NCI-H2107 (cell line): ENCODE measurements around the gene SAMD4A.
"Not testable (repeated sequence)": the region's sequence is repeated elsewhere in the genome, so short reads cannot be mapped to it uniquely, and the experiment has no call there.

Source experiments
- DNase-seq: peaks from one replicate; lab custom pipeline; 2025; lab: John Stamatoyannopoulos, UW

Gene SAMD4A

DNA sequence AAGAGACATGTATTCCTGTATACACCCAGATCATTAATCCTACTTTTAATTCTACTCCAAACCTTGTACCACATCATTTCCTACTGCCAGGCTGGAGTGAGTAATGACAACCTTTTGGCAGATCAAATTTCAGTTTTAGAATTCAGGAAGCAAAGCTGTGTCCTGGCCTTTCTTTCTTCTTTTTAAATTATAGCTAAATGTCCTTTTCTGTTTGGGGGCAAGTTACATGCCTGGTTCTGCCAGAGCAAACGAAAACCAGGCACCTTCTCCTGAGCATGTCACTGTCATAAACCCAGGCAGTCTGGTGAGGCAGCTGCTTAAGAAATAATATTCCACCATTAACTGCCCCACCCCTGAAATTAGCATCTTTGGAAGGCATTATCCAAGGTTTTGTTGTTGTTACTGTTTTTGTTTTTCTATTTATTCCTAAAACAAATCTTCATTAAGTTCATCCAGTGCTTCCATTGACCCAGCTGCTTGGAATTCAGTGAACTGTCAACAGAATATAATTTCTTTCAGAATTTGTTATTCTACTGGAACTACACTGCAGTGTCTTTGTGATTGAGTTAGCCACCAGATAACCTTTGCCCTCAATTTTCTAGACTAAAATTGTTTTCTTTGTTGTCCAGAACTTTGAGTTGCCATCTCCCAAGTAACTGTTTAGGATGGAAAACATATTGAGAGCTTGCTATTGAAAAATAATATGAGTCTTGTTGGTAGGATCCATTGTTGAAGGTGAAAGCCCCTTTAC lies 33.2 kb downstream of the SAMD4A start:
- no peak for DNase-seq

DNA sequence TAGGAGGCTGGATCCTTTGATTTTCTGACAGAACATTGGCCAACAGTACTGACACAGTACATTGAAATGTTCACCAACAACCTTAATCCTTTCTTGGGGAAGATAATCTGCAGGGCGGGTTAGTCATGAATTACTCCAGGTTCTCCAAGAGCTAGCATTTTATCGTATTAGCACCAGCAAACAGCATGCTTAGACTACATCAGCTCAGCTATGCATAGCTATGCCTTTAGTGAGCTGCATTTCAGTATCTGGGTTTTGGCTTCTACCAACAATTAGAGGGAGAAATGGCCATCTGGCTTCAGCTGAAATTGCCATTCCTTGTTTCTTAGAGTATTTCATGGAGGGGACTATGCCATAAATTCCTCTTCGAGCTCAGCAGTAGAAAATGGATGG lies 33.8 kb downstream of the SAMD4A start:
- no peak for DNase-seq

DNA sequence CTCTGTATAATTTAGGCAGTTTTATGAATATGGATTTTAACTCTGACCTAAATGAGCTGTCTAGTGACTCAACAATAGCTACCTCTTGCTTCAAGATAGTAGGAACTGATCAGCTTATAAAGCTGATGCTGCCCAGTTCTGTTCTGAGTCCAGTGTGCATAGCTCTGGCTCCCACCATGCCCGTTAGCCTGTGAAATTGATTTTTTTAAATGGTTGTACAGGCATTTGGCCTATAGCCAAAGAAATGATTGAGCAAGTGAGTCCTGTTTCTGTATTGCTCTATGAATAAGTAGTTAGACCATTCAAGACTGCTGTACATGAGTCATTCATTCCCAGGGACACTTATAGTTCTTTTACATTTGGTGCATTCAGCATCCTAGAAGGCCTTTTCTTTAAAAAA lies 36.4 kb downstream of the SAMD4A start:
- DNase-seq, result no peak

DNA sequence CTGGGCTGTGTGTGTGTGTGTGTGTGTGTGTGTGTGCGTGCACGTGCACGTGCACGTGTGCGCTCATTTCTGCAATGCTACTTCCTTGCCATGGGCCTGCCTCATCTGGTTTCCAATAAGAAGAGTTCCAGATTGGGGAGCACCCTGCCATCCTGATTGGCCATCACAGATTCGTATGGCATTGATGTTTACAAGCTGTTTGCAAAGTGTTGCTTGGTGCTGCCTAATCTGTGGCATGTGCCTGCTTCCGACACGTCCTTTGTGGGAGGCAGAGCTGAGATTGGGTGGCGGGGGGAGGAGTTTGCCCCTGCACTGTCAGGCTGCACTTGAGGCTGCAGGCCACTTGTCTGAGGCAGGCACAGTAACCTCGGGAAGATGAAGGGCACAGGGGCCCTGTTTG lies 39.2 kb downstream of the SAMD4A start:
- no peak for DNase-seq

DNA sequence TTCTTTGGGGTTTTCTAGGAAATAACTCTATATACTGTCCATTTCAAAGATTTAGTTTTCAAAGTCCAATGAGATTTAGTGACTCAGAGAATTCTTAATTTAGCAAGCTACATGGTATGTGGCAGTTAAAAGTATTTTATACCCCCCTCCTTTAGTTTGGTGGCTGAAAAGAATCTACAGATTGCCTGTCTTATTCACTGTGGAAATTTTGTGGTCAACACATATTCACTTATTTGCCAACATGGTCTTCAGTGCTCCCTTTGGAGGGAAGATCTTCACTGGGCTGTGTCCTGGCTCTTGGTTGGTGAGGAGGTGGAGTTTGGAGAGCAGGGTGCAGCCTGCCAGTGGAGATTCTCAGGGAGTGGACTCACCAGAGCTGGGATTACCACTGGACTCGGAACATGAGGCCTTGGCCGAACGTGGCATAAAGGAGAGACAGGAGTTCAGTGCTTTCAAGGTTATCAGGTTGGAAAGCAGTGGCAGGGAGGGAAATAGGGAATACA lies 39.8 kb downstream of the SAMD4A start:
- DNase-seq, result no peak

DNA sequence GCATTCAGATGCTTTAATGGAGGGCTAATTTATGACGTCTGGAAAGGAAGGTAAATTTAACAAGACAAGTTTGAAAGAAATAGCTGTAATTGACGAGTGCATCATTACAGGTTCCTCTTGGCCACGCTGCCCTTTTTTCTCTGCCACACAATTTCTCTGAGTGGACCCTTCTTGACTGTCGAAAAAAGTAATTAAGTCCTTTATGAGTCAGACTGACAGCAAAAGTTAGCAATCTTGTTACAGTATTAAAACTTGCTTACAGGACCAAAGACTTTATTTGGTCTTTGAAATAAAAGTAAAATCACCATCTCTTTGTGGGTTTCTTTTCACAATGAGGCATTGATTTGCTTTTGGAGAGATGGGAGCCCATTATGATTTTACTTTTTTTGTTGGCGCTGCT lies 42.6 kb downstream of the SAMD4A start:
- no peak for DNase-seq

DNA sequence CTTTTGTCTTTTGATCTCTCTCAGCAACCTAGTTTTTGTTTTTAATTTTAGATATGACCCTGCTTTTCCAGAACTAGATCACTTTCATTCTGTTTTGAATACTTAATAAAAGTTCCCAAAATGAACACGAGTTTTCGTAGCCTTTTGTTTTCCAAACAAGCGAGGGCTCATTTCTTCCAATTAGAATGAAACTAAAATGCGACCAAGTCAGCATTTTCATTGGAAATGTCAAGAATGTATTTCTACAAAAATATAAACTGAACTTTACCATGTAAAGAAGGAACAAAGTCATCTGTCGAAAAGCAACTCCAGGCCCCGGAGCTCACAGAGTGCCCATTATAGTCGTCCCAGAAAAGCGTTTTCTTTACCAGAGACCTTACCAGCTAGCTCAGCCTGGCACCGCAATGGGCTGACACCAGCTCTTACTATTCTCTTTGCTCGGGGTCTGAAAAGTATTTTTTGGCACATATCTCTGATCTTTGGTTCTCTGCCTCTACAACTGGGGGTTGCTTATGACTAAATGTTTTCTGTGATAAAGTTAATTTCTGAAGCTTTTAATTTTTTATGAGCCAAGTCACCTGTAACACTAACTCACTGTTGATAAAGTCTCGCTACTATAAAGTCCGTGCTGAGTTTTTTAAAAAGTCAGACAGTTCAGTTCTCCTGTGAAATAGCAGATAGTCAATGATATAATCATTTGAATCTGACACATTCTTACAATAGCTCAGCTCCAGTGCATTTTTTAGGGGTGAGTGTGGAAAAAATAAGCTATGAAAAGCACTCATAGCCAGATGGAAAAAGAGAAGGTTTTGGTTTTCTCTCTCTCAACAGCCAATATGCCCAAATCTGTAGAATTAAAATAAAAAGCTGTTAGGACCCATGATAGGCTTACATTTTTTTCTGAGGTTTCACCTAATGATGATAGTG lies 43.4 kb downstream of the SAMD4A start:
- DNase-seq, result no peak

DNA sequence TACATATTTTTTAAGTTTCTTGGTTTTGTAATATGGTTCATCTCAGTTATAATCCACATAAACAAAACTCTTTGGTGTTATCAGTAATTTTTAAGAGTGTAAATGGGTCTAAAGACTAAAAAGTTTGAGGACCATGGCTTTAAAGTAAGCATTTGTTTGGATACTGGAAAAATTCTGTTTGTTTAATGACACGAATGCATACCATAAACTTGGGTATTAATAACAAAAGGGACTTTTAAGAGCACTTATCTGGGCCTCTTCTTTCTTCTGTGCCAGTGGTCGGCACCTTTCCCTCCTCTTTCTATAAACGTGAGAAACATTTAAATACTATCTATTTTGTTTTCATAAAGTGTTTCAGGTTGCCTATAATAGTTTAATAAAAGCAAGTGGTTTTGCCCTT lies 47.4 kb downstream of the SAMD4A start:
- no peak for DNase-seq

DNA sequence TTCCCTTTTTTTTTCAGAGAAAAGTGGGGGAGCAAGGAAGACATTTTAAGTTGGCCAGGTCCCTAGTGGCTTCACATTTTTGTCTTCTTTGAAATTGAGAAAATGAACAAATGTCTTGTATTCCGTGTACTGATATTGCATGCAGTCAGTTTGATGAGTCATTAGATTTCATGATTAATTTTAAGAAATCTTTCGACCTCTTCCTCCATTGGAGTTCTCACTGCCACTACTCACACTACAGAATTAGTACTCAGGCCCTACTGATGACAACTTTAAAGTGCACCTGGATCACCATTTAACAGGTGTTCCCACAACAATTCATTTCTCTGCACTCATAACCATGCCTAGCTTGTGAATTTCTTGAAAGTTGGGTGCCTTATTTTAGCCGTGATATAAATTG lies 50.5 kb downstream of the SAMD4A start:
- no peak for DNase-seq

DNA sequence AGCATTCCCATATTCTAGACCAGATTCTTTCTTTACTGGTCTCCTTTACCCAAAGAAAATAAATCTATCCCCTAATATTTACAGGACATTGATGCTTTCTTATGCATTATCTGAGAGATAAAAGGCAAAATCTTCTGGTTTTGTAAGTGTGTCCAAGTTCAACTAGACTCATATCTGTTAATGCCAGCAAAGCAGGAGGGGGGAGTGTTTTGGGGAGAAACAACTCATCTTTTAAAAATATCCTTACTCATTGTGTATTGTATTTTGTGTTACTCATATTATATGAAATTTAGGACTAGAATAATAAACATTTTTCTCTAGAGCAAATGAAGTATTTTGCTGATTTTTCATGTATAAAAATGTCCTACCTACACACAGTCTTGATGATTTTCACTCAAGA lies 54.8 kb downstream of the SAMD4A start:
- DNase-seq, result no peak

DNA sequence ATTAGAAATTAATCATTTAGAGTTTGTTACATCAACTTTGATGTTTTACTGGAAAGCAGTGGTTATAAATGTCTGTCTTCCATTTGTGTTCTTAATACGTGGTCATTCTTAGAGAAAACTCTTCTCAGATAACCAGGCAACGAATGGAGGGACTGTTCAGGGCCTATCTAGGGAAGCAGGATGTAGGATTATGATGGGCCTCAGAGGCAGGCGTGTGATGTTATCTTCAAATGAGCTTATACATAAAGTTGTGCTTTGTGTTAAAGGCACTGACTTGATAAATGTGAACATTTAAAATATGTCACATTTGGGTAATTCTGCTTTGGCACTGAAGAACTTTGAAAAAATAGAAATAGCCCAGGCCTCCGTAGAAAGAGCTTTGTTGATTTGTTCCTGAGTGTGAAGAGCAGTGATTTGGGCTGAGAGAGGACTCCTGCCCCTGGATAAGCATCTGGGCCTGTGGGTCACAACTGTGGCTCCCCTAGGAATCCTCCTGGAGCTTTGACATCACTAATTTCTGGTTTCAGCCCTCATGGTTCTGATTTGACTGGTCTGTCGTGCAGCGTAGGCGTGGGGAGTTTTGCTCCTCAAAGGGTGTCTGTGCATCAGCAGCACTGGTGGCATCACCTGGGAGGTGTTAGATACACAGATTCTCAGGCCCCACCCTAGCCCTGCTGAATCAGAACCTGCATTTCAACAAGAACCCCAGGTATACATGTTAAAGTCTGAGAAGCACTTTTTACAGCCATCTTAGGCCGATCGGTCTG lies 55.4 kb downstream of the SAMD4A start:
- DNase-seq, result no peak

DNA sequence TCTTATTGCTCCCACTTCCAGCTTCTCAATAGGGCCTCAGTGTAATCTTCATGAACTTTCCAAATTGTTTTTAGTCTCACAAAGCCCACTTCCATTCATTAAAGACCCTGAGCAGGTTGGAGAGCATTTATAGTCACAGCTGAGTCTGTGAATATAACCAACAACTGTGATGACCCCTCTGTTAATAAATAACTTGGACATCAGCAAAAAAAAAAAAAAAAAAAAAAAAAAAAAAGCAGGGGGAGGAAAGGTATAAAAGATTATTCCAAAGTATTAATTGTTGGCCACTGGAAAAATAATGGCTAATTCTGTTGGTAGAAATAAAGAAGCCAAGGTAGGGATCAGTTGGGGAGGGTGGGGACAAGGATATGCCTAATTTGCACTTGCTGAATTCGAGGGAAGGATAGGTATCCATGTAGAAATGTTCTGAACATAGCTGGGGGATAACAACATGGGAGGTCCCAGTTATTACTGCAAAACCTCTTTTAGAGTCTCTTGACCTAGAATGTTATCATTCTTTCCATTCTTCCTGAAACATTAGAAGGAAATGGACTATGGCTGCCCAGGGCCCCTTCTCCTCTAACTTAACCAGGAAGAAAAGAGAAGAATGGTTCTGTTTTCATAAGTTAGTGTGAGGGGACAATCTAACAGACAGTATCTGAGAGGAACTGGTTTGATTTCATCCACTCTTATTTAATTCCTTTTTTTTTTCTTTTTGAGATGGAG lies 56.5 kb downstream of the SAMD4A start:
- DNase-seq, result no peak

DNA sequence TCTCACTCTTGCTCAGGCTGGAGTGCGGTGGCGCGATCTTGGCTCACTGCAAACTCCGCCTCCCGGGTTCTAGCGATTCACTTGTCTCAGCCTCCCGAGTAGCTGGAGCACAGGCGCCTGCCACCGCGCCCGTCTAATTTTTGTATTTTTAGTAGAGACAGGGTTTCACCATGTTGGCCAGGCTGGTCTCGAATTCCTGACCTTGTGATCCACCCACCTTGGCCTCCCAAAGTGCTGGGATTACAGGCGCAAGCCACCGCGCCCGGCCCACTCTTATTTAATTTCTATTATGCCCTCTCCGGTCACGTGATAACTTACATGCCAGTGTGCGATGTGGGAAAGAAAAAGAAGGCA lies 57.1 kb downstream of the SAMD4A start:
- not testable (repeated sequence) for DNase-seq

DNA sequence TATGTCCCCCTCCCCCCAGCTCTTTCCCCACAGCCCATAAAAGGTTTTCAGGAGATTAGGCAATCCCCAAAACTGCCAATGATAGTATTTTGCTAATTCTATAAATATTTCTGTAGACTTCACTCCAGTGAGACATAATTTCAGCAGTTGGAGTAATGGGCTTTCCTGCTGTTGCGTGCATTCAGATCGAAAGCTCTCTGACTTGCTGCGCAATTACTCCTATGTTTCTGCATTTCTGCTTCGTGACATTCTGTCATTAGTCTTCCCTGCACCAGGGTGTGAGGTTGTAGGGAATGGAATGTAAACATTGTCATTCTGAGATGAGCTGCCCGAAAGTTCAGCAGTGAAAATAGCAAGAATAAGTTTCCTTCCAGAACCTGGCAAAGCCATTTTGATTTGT lies 58.2 kb downstream of the SAMD4A start:
- no peak for DNase-seq

DNA sequence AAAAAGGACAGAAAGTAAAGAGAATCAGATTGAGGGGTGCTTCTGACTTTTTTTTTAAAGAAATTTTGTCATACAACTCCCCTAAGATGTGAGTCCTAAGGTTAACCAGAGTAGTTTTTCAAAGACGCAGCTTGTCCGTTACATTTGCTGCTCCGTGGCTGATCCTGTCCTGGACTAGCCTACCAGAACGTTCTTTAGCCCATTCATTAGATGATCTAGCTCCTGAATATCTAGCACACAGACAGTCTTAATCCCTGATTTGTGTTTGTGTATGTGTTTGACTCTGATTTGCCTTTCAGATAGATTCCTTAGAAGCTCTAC lies 60.3 kb downstream of the SAMD4A start:
- DNase-seq, result no peak

DNA sequence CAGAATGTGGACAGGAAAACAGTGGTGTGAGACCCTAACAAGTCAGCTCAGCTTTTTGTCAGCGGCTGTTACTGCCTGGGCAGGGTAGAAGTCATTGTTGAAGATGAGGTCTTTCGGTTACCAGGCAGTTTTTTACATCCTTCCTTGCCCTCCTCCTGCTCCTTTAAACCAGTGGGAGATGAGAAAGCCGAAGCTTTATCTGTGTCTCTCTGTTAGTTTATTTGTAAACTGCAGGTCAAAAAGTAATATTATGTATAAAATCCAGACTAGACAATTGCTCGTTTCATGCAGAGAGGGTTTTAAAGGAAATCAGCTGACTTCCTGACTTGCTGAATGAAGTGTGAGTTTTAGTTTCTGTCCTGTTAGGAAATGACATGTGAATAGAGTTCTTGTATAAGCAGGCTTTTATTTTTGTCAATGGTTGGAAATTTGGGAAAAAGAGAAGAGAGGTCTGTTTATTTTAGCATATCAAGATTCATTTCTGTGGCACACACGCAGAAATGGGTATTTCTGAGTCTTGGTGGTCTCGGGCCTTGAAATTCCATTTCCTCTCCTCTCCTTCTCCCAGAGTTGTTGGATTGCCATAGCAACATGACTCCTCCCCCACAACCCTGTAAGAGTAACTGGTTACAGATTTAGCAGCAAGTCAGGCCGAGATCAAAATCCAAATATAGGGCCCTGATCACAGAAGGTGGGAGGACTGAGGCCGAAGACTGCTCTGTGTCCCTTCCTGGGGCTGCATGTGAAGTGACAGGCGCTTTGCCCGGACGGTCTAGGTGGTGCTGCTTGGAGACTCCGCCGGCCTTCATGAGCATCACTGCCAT lies 60.8 kb downstream of the SAMD4A start:
- no peak for DNase-seq

DNA sequence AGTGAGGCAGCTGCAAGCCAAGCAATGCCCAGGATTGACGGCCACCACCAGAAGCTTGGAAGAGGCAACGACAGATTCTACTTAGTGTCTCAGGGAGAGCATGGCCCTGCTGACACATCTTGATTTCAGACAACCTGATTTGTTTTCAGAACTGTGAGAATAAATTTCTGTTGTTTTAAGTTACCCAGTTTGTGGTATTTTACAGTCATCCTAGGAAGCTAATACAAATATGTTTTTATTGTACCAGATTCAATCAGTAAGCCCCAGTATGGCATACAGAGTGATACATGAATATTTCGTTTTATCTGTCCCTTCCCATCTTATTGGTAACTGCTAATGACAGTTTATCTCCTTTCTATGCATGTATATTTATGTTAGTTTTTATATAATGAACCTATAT lies 62.3 kb downstream of the SAMD4A start:
- no peak for DNase-seq

DNA sequence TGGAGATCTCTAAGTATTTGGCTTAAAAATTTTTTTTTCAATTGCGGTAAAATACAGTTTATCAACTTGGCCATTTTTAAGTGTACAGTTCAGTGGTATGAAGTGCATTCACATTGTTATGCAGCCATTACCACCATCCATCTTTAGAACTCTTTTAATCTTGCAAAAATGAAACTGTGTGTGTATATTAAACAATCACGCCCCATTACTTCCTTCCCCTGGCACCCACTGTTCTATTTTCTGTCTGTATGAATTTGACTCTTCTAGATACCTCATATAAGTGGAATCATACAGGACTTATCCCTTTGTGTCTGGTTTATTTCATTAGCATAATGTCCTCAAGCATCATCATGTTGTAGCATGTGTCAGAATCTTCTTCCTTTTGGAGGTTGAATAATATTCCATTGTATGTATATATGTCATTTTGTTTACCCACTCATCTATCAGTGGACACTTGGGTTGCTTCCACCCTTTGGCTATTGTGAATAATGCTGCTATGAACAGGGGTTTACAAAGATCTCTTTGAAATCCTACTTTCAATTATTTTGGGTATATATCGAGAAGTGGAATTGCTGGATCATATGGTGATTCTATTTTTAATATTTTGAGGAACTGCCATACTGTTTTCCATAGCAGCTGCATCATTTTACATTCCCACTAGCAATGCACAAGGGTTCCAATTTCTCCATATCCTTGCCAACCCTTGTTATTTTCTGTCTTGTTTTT lies 62.9 kb downstream of the SAMD4A start:
- no peak for DNase-seq

DNA sequence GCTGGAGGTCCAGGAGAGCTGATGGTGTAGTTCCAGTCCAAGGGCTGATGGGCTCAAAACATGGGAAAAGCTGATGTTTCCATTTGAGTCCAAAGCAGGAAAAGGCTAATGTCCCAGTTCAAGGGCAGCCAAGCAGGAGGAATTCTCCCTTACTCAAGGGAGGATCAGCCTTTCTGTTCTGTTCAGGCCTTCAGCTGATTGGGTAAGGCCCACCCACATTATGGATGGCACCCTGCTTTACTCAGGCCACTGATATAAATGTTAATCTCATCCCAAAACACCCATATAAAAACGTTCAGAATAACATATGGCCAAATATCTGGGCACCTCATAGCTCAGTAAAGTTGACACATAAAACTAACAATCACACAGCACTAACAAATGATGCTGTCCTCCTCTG lies 64.1 kb downstream of the SAMD4A start:
- DNase-seq, result no peak

DNA sequence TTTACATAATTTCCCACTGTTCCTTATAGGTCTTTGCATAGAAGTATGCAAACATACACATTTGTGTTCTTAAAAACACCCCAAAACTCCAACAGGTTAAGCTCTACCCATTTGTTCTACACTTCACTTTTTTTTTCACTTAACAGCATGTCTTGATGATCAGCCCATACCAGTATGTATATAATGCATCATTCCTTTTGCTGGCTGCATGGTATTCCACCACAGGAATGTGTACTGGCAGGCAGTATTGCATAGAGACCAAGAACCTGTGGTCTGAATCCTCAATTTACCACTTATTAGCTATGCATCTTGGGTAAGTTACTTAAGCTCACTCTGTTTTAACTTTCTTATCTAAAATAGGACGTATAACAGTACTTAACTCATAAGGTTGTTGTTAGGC lies 65.5 kb downstream of the SAMD4A start:
- DNase-seq, result no peak
